SK-N-SH (cell line): Measurements from ENCODE around the gene HOXB8. TPM values are rescaled to one million over a fixed set of nuclear protein-coding genes. Genes with fewer than 3 reads are reported as not detected.

Experiments used
- CTCF ChIA-PET: fragments of 300-600, 350-600 bp; formaldehyde crosslinking; extraction: SDS; loops from one replicate; lab custom pipeline; 2021; lab: Yijun Ruan, JAX
- POLR2A ChIA-PET: fragments of 350-600 bp; sonication (Branson Sonifier 250); formaldehyde crosslinking; extraction: SDS; loops from one replicate; lab custom pipeline; 2020; ENCODE audit warnings: antibody characterized with exemption, inconsistent platforms; lab: Yijun Ruan, JAX
- DNase-seq: peaks from one replicate; pipeline ENCODE4 v3.0.0; 2012
- H2AFZ ChIP-seq: fragments of 200-600 bp; sonication (generic); 2 replicates; pipeline ENCODE4 v1.8.1; 2016; ENCODE audit warnings: antibody characterized with exemption, mild to moderate bottlenecking, low read depth
- H3F3A ChIP-seq: fragments of 200-600 bp; sonication (generic); replicated peaks from 2 replicates; pipeline ENCODE3; 2016; ENCODE audit warnings: antibody characterized with exemption, mild to moderate bottlenecking; ENCODE audit not compliant: insufficient read depth
- H3K27ac ChIP-seq, 2 experiments: fragments of 200-500 bp in 1 of 2; fragments of 200-600 bp in 1 of 2; sonication (Bioruptor generic) in 1 of 2; sonication (generic), shearing (Covaris generic) in 1 of 2; 2 replicates each; pipeline versions ENCODE4 v1.5.1 to v1.6.1; 2014 to 2016; ENCODE audit warnings: low read depth in 2 of 2, inconsistent platforms in 1 of 2, low read length in 1 of 2, mild to moderate bottlenecking in 1 of 2, mixed read lengths in 1 of 2
- H3K27me3 ChIP-seq: fragments of 200-600 bp; sonication (generic), shearing (Covaris generic); 2 replicates; pipeline ENCODE4 v1.6.1; 2016; ENCODE audit warnings: mixed run types; ENCODE audit not compliant: insufficient read depth
- H3K36me3 ChIP-seq, 2 experiments: fragments of 200-500 bp in 1 of 2; fragments of 200-600 bp in 1 of 2; sonication (Bioruptor generic) in 1 of 2; sonication (generic) in 1 of 2; replicated peaks in 1 of 2; 2 replicates each; pipeline versions ENCODE3 to v1.5.1; 2014 to 2016; ENCODE audit warnings: low read length in 1 of 2, mild to moderate bottlenecking in 1 of 2; ENCODE audit not compliant: insufficient read depth in 2 of 2, control insufficient read depth in 1 of 2
- H3K4me1 ChIP-seq, 2 experiments: fragments of 200-500 bp in 1 of 2; fragments of 200-600 bp in 1 of 2; sonication (Bioruptor generic) in 1 of 2; sonication (generic), shearing (Covaris generic) in 1 of 2; 2 replicates each; pipeline versions ENCODE4 v1.5.1 to v1.6.1; 2014 to 2016; ENCODE audit warnings: low read depth in 1 of 2, low read length in 1 of 2, mixed run types in 1 of 2; ENCODE audit not compliant: insufficient read depth in 2 of 2, control insufficient read depth in 1 of 2
- H3K4me2 ChIP-seq: fragments of 200-600 bp; sonication (generic), shearing (Covaris generic); 2 replicates; pipeline ENCODE4 v1.6.1; 2017; ENCODE audit warnings: mixed run types
- H3K4me3 ChIP-seq, 2 experiments: fragments of 200-500 bp in 1 of 2; fragments of 200-600 bp in 1 of 2; sonication (Bioruptor generic) in 1 of 2; sonication (generic), shearing (Covaris generic) in 1 of 2; 2 replicates each; pipeline versions ENCODE4 v1.5.1 to v1.8.1; 2014 to 2016; ENCODE audit warnings: low read depth in 2 of 2, inconsistent platforms in 1 of 2, low read length in 1 of 2, mild to moderate bottlenecking in 1 of 2, mixed read lengths in 1 of 2, moderate library complexity in 1 of 2
- H3K79me2 ChIP-seq: fragments of 200-600 bp; sonication (generic); 2 replicates; pipeline ENCODE4 v1.8.1; 2017; ENCODE audit warnings: mild to moderate bottlenecking; ENCODE audit not compliant: insufficient read depth
- H3K9ac ChIP-seq: fragments of 200-600 bp; sonication (generic); 2 replicates; pipeline ENCODE4 v1.6.1; 2017; ENCODE audit warnings: mixed run types
- H3K9me2 ChIP-seq: fragments of 200-600 bp; sonication (generic); 2 replicates; pipeline ENCODE4 v1.6.1; 2017; ENCODE audit warnings: mixed run types
- H3K9me3 ChIP-seq: fragments of 200-600 bp; sonication (generic); 2 replicates; pipeline ENCODE4 v1.6.1; 2017; ENCODE audit warnings: mixed run types, mild to moderate bottlenecking, moderate library complexity
- H4K20me1 ChIP-seq: fragments of 200-600 bp; sonication (generic); 2 replicates; pipeline ENCODE4 v1.6.1; 2017; ENCODE audit warnings: mild to moderate bottlenecking, mixed run types; ENCODE audit not compliant: insufficient read depth
- CHD2 ChIP-seq: fragments of 150-350 bp; IDR thresholded peaks from 2 replicates; pipeline ENCODE4 v1.6.1; 2018; ENCODE audit warnings: low read length; ENCODE audit not compliant: partially characterized antibody
- JUND ChIP-seq: IDR thresholded peaks from 2 replicates; pipeline ENCODE4 v1.4.0; 2012
- MEF2A ChIP-seq: IDR thresholded peaks from 2 replicates; pipeline ENCODE4 v1.4.0; 2012; ENCODE audit warnings: low read depth, borderline replicate concordance
- NFIC ChIP-seq: IDR thresholded peaks from 2 replicates; pipeline ENCODE4 v1.4.0; 2012; ENCODE audit warnings: borderline replicate concordance
- NRF1 ChIP-seq: IDR thresholded peaks from 2 replicates; pipeline ENCODE4 v1.6.1; 2012; ENCODE audit warnings: low read depth, mild to moderate bottlenecking, low read length
- POLR2AphosphoS5 ChIP-seq: IDR thresholded peaks from 2 replicates; pipeline ENCODE4 v1.6.1; 2012; ENCODE audit warnings: low read depth, low read length
- SMC3 ChIP-seq: IDR thresholded peaks from 2 replicates; pipeline ENCODE4 v1.6.1; 2012; ENCODE audit warnings: low read depth, low read length, improper control_type of control experiment
- TAF1 ChIP-seq: IDR thresholded peaks from 2 replicates; pipeline ENCODE4 v1.6.1; 2012; ENCODE audit warnings: low read depth, mild to moderate bottlenecking, low read length, moderate library complexity, borderline replicate concordance
- TEAD4 ChIP-seq: IDR thresholded peaks from 2 replicates; pipeline ENCODE4 v1.4.0; 2012; ENCODE audit warnings: mild to moderate bottlenecking, borderline replicate concordance; ENCODE audit not compliant: insufficient read depth
- USF1 ChIP-seq: IDR thresholded peaks from 2 replicates; pipeline ENCODE4 v1.4.0; 2012; ENCODE audit warnings: low read depth, borderline replicate concordance
- WGBS: methylation state at CpG from one replicate; pipeline ENCODE4 v1.1.6; 2017; ENCODE audit warnings: low lambda C conversion rate; 5-methylcytosine and 5-hydroxymethylcytosine counted together
- polyA plus RNA-seq, 3 experiments: library from polyadenylated mRNA; depleted of rRNA; stranded (reverse); fragments of >200 nt; gene quantifications; 2 replicates each; pipeline ENCODE4 v1.2.3, GENCODE V29; 2012
- TF ChIP-seq, protein P1 (sequence below): IDR thresholded peaks from 2 replicates; pipeline ENCODE4 v1.4.0; 2012; ENCODE audit warnings: low read depth, borderline replicate concordance
- TF ChIP-seq, protein P2 (sequence below): fragments of 200-600 bp; sonication (generic); IDR thresholded peaks from 2 replicates; pipeline ENCODE4 v1.6.1; 2017; ENCODE audit warnings: antibody characterized with exemption, mild to moderate bottlenecking, moderate library complexity

Gene HOXB8
- polyA plus RNA-seq, 1 of the 3 experiments (the other 2 are of a cell fraction) = not detected

DNA sequence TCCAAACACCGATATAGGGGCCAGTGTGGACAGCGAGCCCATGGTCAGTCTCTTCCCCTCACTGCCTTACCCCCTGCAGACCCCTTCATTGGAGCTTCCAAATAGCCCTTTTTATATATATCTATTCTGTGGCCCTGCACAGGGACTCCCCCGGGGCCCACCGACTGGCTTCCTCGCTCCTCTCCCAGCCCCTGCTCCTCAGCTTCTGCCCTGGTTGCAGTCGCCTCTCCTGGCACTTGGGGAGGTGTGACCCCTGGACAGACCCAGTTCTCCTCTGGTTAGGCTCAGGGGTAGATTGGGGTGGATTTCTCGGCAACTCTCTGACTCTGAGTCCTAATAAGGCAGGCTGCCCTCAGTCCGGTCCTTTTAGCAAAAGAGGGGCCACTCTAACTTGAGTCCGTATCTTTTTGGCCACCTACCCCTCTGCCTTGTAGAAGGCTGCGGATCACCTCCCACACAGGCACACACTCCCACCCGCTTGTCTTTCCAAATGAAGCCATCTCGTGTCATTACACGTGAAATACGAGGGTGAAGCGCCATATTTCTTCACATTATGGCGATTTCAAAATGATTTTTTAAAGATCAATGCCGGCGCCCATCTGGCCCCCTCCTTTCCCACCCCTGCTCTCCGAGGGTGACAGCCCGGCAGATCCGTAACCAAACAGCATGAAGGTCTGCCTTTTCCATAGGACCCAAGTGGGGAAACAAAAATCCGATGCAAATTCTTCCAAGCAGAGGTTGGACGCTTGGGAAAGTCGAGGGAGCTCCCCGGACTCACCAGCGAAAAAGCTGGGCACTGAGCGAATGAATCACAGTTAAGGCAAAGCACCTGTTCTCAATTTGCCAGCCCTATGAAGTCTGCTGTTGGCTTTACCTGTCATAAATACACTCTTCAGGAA lies 12.8 kb upstream of the HOXB8 start:
- peaks cover 98% of the 10 kb centered on the region for H3K27me3 ChIP-seq
- no peak overlapping the region for H3K4me3 ChIP-seq
- H3K79me2 ChIP-seq = no peaks in the 10 kb centered on the region
- no peak for DNase-seq
- no peaks in the 10 kb centered on the region for H3K9me2 ChIP-seq
- H3K9me3 ChIP-seq = no peaks in the 10 kb centered on the region
- H3F3A ChIP-seq = no peaks in the 10 kb centered on the region
- no peak overlapping the region for H3K9ac ChIP-seq
- ChIA-PET POLR2A (no interaction called here), CTCF (interaction anchor here (1.1 to 7.6 kb wide), 7 partner anchors 8 to 257 kb away, joined by 3 to 50 read pairs (median 4); no protein-coding TSS in a partner anchor)
- no peak overlapping the region for H3K4me2 ChIP-seq
- WGBS = 15% methylated on average over 27 of the region's 27 CpGs
- H3K36me3 ChIP-seq = no peaks in the 10 kb centered on the region
- H3K4me1 ChIP-seq = no peaks in the 10 kb centered on the region
- no peak overlapping the region for H3K27ac ChIP-seq
- peaks cover 3% of the 10 kb centered on the region; the same call in 1 of the 2 replicates for H4K20me1 ChIP-seq
- TF ChIP-seq, protein P1, sequence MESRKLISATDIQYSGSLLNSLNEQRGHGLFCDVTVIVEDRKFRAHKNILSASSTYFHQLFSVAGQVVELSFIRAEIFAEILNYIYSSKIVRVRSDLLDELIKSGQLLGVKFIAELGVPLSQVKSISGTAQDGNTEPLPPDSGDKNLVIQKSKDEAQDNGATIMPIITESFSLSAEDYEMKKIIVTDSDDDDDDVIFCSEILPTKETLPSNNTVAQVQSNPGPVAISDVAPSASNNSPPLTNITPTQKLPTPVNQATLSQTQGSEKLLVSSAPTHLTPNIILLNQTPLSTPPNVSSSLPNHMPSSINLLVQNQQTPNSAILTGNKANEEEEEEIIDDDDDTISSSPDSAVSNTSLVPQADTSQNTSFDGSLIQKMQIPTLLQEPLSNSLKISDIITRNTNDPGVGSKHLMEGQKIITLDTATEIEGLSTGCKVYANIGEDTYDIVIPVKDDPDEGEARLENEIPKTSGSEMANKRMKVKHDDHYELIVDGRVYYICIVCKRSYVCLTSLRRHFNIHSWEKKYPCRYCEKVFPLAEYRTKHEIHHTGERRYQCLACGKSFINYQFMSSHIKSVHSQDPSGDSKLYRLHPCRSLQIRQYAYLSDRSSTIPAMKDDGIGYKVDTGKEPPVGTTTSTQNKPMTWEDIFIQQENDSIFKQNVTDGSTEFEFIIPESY = no peak
- TF ChIP-seq CHD2 (no peak), NRF1 (no peak), JUND (no peak), SMC3 (no peak), POLR2AphosphoS5 (no peak), TAF1 (no peak), USF1 (no peak), NFIC (no peak), MEF2A (no peak), TEAD4 (no peak)
- TF ChIP-seq, protein P2, sequence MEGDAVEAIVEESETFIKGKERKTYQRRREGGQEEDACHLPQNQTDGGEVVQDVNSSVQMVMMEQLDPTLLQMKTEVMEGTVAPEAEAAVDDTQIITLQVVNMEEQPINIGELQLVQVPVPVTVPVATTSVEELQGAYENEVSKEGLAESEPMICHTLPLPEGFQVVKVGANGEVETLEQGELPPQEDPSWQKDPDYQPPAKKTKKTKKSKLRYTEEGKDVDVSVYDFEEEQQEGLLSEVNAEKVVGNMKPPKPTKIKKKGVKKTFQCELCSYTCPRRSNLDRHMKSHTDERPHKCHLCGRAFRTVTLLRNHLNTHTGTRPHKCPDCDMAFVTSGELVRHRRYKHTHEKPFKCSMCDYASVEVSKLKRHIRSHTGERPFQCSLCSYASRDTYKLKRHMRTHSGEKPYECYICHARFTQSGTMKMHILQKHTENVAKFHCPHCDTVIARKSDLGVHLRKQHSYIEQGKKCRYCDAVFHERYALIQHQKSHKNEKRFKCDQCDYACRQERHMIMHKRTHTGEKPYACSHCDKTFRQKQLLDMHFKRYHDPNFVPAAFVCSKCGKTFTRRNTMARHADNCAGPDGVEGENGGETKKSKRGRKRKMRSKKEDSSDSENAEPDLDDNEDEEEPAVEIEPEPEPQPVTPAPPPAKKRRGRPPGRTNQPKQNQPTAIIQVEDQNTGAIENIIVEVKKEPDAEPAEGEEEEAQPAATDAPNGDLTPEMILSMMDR = no peak
- H2AFZ ChIP-seq = no peak overlapping the region
